Cardiac fibroblast (primary cell): ENCODE measurements around the gene MPPE1.

Experiments used
- DNase-seq, 2 donors: peaks; one replicate each; pipeline versions ENCODE4 v3.0.0 to v3.0.0-alpha.2; 2010; ENCODE audit warnings: low read depth in 2 of 2
- H3K4me3 ChIP-seq, 2 donors: replicated peaks in 1 of 2; 1 replicate in 1 of 2; 2 replicates in 1 of 2; pipeline ENCODE4 v1.5.1; 2011; ENCODE audit warnings: low read depth in 2 of 2, low read length in 2 of 2, mild to moderate bottlenecking in 2 of 2, moderate library complexity in 1 of 2
- CTCF ChIP-seq: IDR thresholded peaks from one replicate; pipeline ENCODE4 v1.5.1; 2011; ENCODE audit warnings: low read depth, mild to moderate bottlenecking, low read length, inconsistent platforms

MPPE1 gene

DNA sequence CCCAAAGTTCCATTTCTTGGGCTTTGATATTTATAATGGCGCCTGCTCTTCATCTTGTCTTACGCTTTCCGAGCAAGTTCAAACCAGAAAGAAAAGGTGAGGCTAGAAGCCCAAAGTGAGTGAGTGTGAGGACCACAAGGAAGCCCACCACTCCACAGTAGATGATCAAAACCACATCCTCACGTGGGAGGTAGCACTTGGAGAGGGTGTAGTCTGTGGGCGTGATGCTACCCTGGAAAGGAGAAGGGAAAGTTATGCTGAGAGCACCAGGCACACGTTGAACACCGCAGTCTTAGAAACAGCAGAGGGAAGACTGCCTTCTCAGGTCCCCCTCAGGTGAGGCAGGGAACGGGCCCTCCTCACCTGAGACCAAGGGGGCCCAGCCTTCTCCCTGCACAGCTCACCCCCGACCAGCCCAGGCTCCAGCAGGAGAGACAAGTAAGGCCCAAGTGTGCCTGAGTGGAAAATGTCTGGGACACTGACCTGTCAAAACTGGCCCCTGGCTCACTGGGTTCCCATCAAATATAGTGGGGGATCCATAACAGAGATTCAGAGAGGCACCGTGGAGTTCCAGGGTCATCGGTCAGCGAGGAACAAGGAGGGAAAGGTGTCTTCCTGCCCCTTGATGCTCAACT, 23.6 kb downstream of the MPPE1 start:
- H3K4me3 ChIP-seq, result no peak overlapping the region
- DNase-seq, result no peak
- no peak for TF ChIP-seq CTCF

DNA sequence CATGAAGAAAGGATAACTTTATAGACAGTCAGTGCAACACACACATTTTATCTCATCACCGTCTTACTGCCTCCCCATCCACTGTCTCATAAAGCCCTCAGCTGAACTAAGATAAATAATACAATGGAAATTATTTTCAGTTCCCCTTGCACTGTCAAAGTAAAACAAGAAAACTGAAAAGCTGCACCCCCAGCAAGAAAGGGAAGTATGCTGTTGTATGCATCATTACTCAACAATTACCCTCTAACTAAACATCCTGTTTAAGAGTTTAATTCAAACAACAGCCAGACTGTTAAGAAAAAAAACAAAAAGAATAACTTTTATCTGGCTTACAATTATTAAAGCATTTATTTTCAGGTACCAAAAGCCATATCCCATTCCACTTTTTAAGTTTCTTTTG, 25.0 kb downstream of the MPPE1 start:
- H3K4me3 ChIP-seq, result no peak overlapping the region
- no peak for TF ChIP-seq CTCF
- peak; percentile 22 to 28 for DNase-seq

GRCh38 chr18:11882636-11883035, 25.5 kb downstream of the MPPE1 start:
- H3K4me3 ChIP-seq, result no peak overlapping the region
- no peak for TF ChIP-seq CTCF
- no peak for DNase-seq

- TF ChIP-seq CTCF, result no peak
- H3K4me3 ChIP-seq, result no peak overlapping the region
- no peak for DNase-seq
These were observed 27.4 kb downstream of the MPPE1 start for GRCh38 chr18:11880586-11881304.

DNA sequence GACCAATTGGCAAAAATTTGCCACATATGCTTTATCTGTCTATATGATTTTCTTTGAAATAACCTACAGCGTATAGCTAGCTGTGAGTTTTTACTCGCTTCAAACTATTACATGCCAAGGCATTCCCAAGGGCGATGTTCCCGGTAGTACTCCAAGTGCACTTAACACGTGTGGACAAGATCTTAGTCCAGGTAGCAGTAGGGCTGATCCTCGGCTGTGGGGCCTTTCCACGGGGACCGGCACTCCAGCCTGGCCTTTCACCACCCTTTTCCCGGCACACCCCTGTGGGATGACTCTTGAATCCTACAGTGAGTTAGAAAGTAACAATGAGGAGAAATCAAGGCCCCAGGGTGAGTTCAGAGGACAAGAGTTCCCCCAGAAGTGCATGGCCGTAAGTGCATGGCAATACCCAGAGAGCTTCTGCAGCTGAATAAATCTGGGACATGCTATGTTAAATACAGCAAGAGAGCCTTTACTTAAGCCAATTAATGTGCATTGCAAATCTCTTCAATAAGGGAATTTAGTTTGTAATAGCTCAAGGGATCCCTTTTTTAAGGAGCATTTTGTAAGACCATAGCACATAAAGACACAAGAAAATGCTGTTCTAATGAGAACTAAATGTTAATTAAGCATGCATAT, 30.5 kb downstream of the MPPE1 start:
- TF ChIP-seq CTCF, result no peak
- DNase-seq, result no peak
- no peak overlapping the region for H3K4me3 ChIP-seq

GRCh38 chr18:11874676-11875075, 33.4 kb downstream of the MPPE1 start:
- TF ChIP-seq CTCF, result no peak
- DNase-seq, result no peak
- H3K4me3 ChIP-seq, result no peak overlapping the region
